BLaER1 treated with 17β-estradiol and CSF1 and Interleukin-3, amounts not matched to agents 10 nM and 100 nM (cell line): ENCODE measurements around the gene SLC36A1.

Experiments
- H3K27ac ChIP-seq, 11 experiments: shearing (Covaris generic); formaldehyde crosslinking; 2 replicates each; pipeline ENCODE4 v1.8.1; 2022
- H3K27me3 ChIP-seq, 11 experiments: shearing (Covaris generic); formaldehyde crosslinking; 2 replicates each; pipeline ENCODE4 v1.8.1; 2022
- H3K36me3 ChIP-seq, 11 experiments: shearing (Covaris generic); formaldehyde crosslinking; 2 replicates each; pipeline ENCODE4 v1.8.1; 2022
- H3K4me1 ChIP-seq, 10 experiments: shearing (Covaris generic); formaldehyde crosslinking; 2 replicates each; pipeline ENCODE4 v1.8.1; 2022
- H3K4me2 ChIP-seq, 11 experiments: shearing (Covaris generic); formaldehyde crosslinking; 2 replicates each; pipeline ENCODE4 v1.8.1; 2022
- H3K4me3 ChIP-seq, 10 experiments: shearing (Covaris generic); formaldehyde crosslinking; 2 replicates each; pipeline ENCODE4 v1.8.1; 2022
- H3K9ac ChIP-seq, 11 experiments: shearing (Covaris generic); formaldehyde crosslinking; 2 replicates each; pipeline ENCODE4 v1.8.1; 2022
- H3K9me3 ChIP-seq, 11 experiments: shearing (Covaris generic); formaldehyde crosslinking; replicated peaks in 1 of 11; 2 replicates each; pipeline ENCODE4 v1.8.1; 2022
- H4K20me1 ChIP-seq, 11 experiments: shearing (Covaris generic); formaldehyde crosslinking; 2 replicates each; pipeline ENCODE4 v1.8.1; 2022
- Cebpa-rat ChIP-seq, 11 experiments: shearing (Covaris generic); IDR thresholded peaks; 2 replicates each; pipeline ENCODE4 v1.8.1; 2022

SLC36A1 gene

GRCh38 chr5:151490627-151491026 lies 43.2 kb downstream of the SLC36A1 start:
- H3K9me3 ChIP-seq: peaks cover 0 to 12% (median 0%) of the 10 kb centered on the region in 11 experiments; a peak in 6 of 22 replicates
- H3K4me2 ChIP-seq: peak overlapping the region in 3 of 11 experiments; percentile 64 to 88 (median 82); a peak in 6 of 22 replicates
- no peak for TF ChIP-seq Cebpa-rat (IDR thresholded peaks at IDR 0.05)
- peak overlapping the region in 2 of 11 experiments; percentile 45 to 73; a peak in 2 of 22 replicates for H3K9ac ChIP-seq
- peaks cover 0 to 76% (median 0%) of the 10 kb centered on the region in 10 experiments; a peak in 8 of 20 replicates for H3K4me1 ChIP-seq
- H3K36me3 ChIP-seq: peaks cover 5 to 62% (median 48%) of the 10 kb centered on the region in 11 experiments; a peak in 21 of 22 replicates
- no peak overlapping the region for H3K4me3 ChIP-seq
- H3K27ac ChIP-seq: peak overlapping the region in 3 of 11 experiments; percentile 86 to 93 (median 87); a peak in 5 of 22 replicates
- H3K27me3 ChIP-seq: no peaks in the 10 kb centered on the region
- no peaks in the 10 kb centered on the region for H4K20me1 ChIP-seq

- peak overlapping the region in 2 of 11 experiments; percentile 45 to 73; a peak in 3 of 22 replicates for H3K9ac ChIP-seq
- peak overlapping the region in 3 of 11 experiments; percentile 86 to 93 (median 87); a peak in 6 of 22 replicates for H3K27ac ChIP-seq
- H3K36me3 ChIP-seq: peaks cover under 1 to 61% (median 44%) of the 10 kb centered on the region in 11 experiments; a peak in 21 of 22 replicates
- H3K4me3 ChIP-seq: no peak overlapping the region
- TF ChIP-seq Cebpa-rat (IDR thresholded peaks at IDR 0.05): no peak
- H3K27me3 ChIP-seq: no peaks in the 10 kb centered on the region
- peak overlapping the region in 3 of 11 experiments; percentile 64 to 88 (median 82); a peak in 6 of 22 replicates for H3K4me2 ChIP-seq
- H3K9me3 ChIP-seq: peaks cover 0 to 11% (median 0%) of the 10 kb centered on the region in 11 experiments; a peak in 6 of 22 replicates
- peaks cover 0 to 76% (median 0%) of the 10 kb centered on the region in 10 experiments; a peak in 8 of 20 replicates for H3K4me1 ChIP-seq
- H4K20me1 ChIP-seq: no peaks in the 10 kb centered on the region
These were observed 43.7 kb downstream of the SLC36A1 start for GRCh38 chr5:151491062-151491461.

- no peaks in the 10 kb centered on the region for H4K20me1 ChIP-seq
- peak overlapping the region in 5 of 11 experiments; percentile 20 to 93 (median 86); a peak in 9 of 22 replicates for H3K27ac ChIP-seq
- no peak overlapping the region for H3K4me3 ChIP-seq
- H3K36me3 ChIP-seq: peaks cover 0 to 50% (median 31%) of the 10 kb centered on the region in 11 experiments; a peak in 19 of 22 replicates
- H3K9me3 ChIP-seq: peaks cover 0 to 11% (median 0%) of the 10 kb centered on the region in 11 experiments; a peak in 4 of 22 replicates
- H3K4me1 ChIP-seq: peaks cover 0 to 88% (median 0%) of the 10 kb centered on the region in 10 experiments; a peak in 8 of 20 replicates
- no peaks in the 10 kb centered on the region for H3K27me3 ChIP-seq
- TF ChIP-seq Cebpa-rat (IDR thresholded peaks at IDR 0.05): no peak
- peak overlapping the region in 4 of 11 experiments; percentile 17 to 88 (median 73); a peak in 6 of 22 replicates for H3K4me2 ChIP-seq
- peak overlapping the region in 5 of 11 experiments; percentile 4 to 75 (median 68); a peak in 7 of 22 replicates for H3K9ac ChIP-seq
These were observed 45.3 kb downstream of the SLC36A1 start for GRCh38 chr5:151492729-151493128.

GRCh38 chr5:151493665-151494064 lies 46.3 kb downstream of the SLC36A1 start:
- Histone ChIP-seq H3K4me3 (peak overlapping the region in 3 of 10 experiments; percentile 21 to 28 (median 28); a peak in 3 of 20 replicates), H3K9me3 (peaks cover 0 to 11% (median 0%) of the 10 kb centered on the region in 11 experiments; a peak in 4 of 22 replicates), H3K4me1 (peaks cover 0 to 97% (median 0%) of the 10 kb centered on the region in 10 experiments; a peak in 8 of 20 replicates), H4K20me1 (no peaks in the 10 kb centered on the region), H3K4me2 (peak overlapping the region in 3 of 11 experiments; percentile 64 to 88 (median 82); a peak in 6 of 22 replicates), H3K27ac (peak overlapping the region in 4 of 11 experiments; percentile 61 to 93 (median 86); a peak in 9 of 22 replicates), H3K9ac (peak overlapping the region in 4 of 11 experiments; percentile 36 to 75 (median 70); a peak in 7 of 22 replicates), H3K36me3 (peaks cover 0 to 44% (median 22%) of the 10 kb centered on the region in 11 experiments; a peak in 16 of 22 replicates), H3K27me3 (no peaks in the 10 kb centered on the region)
- no peak for TF ChIP-seq Cebpa-rat (IDR thresholded peaks at IDR 0.05)

GRCh38 chr5:151495320-151495719 lies 47.9 kb downstream of the SLC36A1 start:
- Histone ChIP-seq H3K27ac (peak overlapping the region in 3 of 11 experiments; percentile 86 to 93 (median 87); a peak in 4 of 22 replicates), H3K4me3 (peak overlapping the region in 2 of 10 experiments; percentile 21 to 28; a peak in 2 of 20 replicates), H3K9me3 (peaks cover 0 to 11% (median 0%) of the 10 kb centered on the region in 11 experiments; a peak in 4 of 22 replicates), H4K20me1 (no peaks in the 10 kb centered on the region), H3K9ac (no peak overlapping the region), H3K4me1 (peaks cover 0 to 100% (median 0%) of the 10 kb centered on the region in 10 experiments; a peak in 8 of 20 replicates), H3K4me2 (peak overlapping the region in 3 of 11 experiments; percentile 27 to 88 (median 82); a peak in 6 of 22 replicates), H3K36me3 (peaks cover 0 to 33% (median 5%) of the 10 kb centered on the region in 11 experiments; a peak in 10 of 22 replicates), H3K27me3 (no peaks in the 10 kb centered on the region)
- no peak for TF ChIP-seq Cebpa-rat (IDR thresholded peaks at IDR 0.05)

- H3K9ac ChIP-seq: no peak overlapping the region
- peak overlapping the region in 3 of 11 experiments; percentile 4 to 88 (median 82); a peak in 5 of 22 replicates for H3K4me2 ChIP-seq
- no peak for TF ChIP-seq Cebpa-rat (IDR thresholded peaks at IDR 0.05)
- no peaks in the 10 kb centered on the region for H4K20me1 ChIP-seq
- H3K4me3 ChIP-seq: peak overlapping the region in 2 of 10 experiments; percentile 21 to 28; a peak in 1 of 20 replicates
- no peaks in the 10 kb centered on the region for H3K27me3 ChIP-seq
- peaks cover 0 to 25% (median 0%) of the 10 kb centered on the region in 11 experiments; a peak in 4 of 22 replicates for H3K36me3 ChIP-seq
- H3K27ac ChIP-seq: no peak overlapping the region; a peak in 1 of 22 replicates
- H3K4me1 ChIP-seq: peaks cover 0 to 96% (median 0%) of the 10 kb centered on the region in 10 experiments; a peak in 8 of 20 replicates
- peaks cover 0 to 11% (median 0%) of the 10 kb centered on the region in 11 experiments; a peak in 4 of 22 replicates for H3K9me3 ChIP-seq
These were observed 48.7 kb downstream of the SLC36A1 start for GRCh38 chr5:151496041-151496484.

GRCh38 chr5:151497391-151498002 lies 50.1 kb downstream of the SLC36A1 start:
- TF ChIP-seq Cebpa-rat (IDR thresholded peaks at IDR 0.05): no peak
- Histone ChIP-seq H3K4me2 (peak overlapping the region in 2 of 11 experiments; percentile 59 to 82; a peak in 3 of 22 replicates), H3K9ac (no peak overlapping the region)

More at GRCh38 chr5:151497391-151498002, 50.1 kb downstream of the SLC36A1 start:
- no peak overlapping the region for H3K27ac ChIP-seq
- peaks cover 0 to 11% (median 0%) of the 10 kb centered on the region in 11 experiments; a peak in 4 of 22 replicates for H3K9me3 ChIP-seq
- peaks cover 0 to 85% (median 0%) of the 10 kb centered on the region in 10 experiments; a peak in 8 of 20 replicates for H3K4me1 ChIP-seq
- no peaks in the 10 kb centered on the region for H3K27me3 ChIP-seq
- peaks cover 0 to 30% (median 0%) of the 10 kb centered on the region in 11 experiments; a peak in 3 of 22 replicates for H3K36me3 ChIP-seq
- peaks cover 0 to 4% (median 0%) of the 10 kb centered on the region in 11 experiments; a peak in 1 of 22 replicates for H4K20me1 ChIP-seq
- no peak overlapping the region for H3K4me3 ChIP-seq
